ENCODE data around the gene PPP1R16B.

Gene PPP1R16B

GRCh38 chr20:38805502-38805957 is at the start of gene PPP1R16B:
TSS of gene PPP1R16B (plus strand) at chr20:38805697. CDS start at chr20:38835926, 30,229 bp downstream.
- DNase-seq, result no peak

DNA sequence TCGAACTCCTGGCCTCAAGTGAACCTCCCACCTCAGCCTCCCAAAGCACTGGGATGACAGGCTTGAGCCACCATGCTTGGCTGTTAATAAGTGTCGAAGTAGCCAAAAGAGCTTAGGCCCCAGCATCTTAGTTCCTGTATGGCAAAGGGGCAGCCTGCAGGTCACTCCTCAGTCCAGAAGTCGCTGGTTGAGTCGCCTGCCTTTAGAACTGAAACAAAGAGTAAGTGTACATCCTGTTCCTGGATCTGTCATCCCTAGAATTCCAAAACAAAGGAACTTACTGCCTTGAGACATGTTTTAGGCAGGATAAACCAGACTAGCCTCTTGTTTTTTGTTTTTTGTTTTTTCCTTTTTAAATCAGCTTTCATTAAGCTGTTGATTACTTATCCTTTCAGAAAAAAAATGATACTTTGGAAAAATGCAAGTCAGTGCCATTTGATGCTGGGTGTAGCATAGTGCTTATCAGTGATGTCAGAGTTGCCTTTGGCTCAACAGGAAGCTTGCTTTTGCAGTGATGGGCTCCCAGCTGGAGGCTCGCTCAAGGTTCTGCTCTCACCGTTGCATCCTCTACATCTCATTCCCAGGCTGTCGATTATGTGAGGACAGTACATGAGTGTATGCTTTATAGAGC is 48.2 kb upstream of the PPP1R16B start:
- no peak for DNase-seq

DNA sequence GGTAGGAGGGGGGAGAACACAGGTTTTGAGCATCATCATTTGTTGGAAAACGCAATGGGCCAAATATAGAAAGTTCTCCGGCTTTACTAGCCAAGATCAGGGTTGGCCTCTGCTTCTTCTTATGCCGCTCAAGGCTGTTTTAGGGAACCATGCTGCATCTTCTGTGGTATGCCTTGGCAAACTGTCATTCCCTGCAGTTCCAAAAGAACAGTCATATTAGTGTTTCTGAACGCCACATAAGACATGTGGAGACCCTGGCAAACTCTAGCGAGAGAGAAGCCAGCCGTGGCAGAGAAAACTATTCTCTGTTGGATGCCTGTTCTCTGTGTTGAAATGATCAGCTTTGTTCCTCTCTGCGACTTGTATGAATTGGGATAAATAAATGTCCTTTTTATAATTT is 46.4 kb upstream of the PPP1R16B start:
- no peak for DNase-seq

GRCh38 chr20:38760978-38761377 is 44.5 kb upstream of the PPP1R16B start:
- no peak for DNase-seq

DNA sequence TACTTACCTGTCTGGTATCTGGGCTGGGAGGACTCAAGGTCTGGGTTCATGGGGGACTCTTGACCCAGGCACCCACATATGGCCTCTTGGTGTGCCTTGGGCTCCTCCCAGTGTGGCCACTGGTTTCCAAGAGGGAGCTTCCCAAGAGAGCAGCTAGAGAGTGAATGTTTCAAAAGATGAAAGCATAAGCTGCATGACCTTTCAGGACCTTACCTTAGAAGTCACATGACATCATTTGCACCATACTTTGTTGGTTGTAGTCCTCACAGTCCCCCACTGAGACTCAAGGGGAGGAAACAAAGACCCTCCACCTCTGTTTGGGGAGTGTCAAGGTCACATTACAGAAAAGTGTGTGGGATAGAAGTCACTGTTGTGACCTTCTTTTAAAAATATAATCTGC is 43.3 kb upstream of the PPP1R16B start:
- DNase-seq, result no peak

DNA sequence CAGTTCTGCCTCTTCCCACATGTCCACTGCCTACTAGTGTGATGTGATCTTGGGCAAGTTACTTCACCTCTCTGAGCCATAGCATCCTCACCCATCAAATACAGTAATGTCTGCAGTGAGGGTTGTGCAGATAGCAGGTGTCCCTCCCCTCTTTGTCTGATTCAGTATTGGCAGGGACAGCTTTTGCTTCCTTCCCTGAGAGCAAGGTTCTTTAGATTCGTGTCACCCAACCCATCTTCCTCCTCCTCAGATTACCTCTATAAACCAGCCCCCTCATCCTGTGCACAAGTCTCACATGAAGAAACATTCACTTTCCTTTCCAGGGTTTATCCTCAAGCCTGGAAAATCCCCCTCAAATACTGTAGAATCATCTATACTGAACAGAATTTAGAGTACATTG is 41.9 kb upstream of the PPP1R16B start:
- DNase-seq, result no peak

DNA sequence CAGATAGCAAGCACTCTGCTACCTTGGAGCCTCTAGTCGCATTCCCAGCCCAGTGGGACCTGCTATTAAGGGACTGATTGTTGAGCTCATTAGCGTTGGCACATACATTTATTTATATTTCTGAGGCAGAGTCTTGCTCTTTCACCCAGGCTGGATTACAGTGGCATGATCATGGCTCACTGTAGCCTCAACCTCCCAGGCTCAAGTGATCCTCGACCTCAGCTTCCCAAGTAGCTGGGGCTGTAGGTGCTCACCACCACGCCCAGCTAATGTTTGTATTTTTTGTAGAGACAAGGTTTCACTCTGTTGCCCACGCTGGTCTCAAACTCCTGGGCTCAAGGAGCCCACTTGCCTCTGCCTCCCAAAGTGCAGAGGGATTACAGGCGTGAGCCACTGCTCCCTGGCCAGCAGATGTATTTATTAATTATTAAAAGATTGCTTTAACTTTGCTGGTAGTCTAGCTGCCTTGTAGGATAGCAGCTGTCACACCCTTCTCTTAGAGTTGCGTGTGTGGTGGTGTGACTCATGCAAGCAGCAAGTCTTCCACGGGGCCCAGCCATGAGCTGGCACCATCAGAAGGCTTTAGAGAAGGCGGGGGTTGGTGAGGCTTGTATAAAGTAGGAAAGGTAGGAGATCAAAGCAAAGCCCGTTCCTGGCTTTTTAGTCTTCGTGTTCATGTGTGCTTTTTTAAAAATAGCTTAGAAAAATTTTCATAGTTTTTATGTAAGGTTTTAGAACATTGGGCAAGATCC is 40.8 kb upstream of the PPP1R16B start:
- DNase-seq, result no peak

DNA sequence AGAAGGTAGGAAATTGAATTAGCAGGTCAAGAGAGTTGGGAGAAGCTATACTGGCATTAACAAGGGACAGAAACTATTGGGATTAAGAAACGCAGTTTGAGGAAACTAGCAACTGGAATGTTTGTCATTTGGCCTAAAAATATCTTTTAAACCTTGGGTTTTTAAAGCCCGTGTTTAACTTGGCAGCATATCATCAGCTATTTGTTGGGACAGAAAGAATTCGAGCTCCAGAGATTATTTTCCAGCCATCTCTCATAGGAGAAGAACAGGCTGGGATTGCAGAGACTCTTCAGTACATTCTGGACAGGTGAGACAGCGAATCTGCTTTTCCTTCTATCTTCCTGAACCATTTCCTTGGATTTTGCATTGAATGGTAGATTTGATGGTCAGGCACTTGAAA is 39.4 kb upstream of the PPP1R16B start:
- DNase-seq, result no peak

GRCh38 chr20:38769376-38770295 is 35.9 kb upstream of the PPP1R16B start:
- no peak for DNase-seq

DNA sequence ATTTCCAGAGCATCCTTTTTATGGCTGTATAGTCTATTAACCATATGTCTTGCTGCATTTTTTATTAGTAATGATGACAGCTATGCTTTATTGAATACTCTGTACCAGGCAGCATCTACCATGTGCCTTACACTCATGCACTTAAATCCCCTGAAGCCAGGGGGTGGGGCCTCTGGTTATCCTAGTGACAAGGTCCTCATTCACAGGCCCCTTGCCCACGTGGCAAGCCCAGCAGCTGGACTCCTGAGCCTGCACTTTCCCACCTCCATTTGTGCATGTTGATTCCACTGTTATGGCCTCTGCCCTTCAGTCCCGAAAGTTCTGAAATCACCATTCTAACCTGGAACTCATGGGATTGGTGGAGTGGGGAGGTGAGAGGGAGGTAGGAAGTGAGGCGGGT is 35.0 kb upstream of the PPP1R16B start:
- no peak for DNase-seq

GRCh38 chr20:38770970-38771369 is 34.5 kb upstream of the PPP1R16B start:
- DNase-seq, result no peak

DNA sequence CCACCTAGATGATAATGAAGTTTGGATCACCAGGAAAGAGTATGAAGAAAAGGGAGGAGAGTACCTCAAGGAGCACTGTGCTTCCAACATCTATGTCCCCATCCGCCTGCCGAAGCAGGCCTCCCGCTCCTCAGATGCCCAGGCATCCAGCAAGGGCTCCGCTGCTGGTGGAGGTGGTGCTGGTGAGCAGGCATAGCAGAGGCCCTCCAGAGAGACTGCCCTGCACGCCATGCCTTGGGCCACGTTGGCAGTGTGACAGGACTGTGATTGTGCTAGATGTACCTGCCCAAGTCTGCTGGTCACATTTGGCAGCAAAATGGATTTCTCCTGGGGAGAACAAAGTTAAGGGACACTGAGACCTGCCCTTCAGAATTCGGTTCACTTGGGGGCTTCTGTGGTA is 33.9 kb upstream of the PPP1R16B start:
- no peak for DNase-seq

- DNase-seq, result no peak
Measured at GRCh38 chr20:38774167-38774566, 31.3 kb upstream of the PPP1R16B start.

- DNase-seq, result no peak
Measured at GRCh38 chr20:38776363-38776762, 29.1 kb upstream of the PPP1R16B start.

- DNase-seq, result no peak
Measured at GRCh38 chr20:38779247-38780097, 26.0 kb upstream of the PPP1R16B start.

DNA sequence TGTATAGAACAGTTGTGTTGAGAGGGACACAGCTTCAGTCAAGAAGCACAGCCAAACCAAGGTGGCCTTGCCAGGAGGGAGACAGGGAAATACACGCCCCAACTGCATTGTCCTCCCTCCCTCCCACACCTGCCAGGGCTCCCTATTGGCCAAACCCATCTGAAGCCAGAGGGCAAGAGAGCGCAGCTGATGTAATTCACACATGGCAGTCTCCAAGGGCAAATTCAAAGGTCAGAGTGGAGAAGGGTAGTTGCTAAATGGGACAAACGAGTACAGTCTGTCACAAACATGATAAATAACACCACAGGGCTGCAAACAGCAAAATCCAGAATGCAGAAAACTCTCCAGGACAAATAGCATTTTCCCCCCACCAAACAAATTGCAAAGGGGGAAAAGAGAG is 23.2 kb upstream of the PPP1R16B start:
- no peak for DNase-seq

DNA sequence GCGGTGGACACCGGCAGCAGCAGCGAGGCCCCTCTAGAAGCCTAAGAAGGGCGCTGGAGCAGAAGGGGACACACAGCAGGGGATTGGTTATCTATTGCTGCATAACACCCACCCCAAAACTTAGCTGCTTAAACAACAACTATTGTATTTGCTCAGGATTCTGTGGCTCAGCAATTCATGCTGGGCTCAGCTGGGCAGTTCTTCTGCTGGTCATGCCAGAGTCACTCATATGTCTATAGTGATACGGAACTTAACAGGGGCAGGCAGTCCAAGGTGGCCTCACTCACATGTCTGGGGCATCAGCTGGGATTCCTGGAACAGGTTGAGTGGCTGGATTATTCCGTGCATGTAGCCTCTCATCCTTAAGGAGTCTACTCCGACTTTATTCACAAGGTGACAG is 17.6 kb upstream of the PPP1R16B start:
- no peak for DNase-seq

GRCh38 chr20:38789503-38790199 is 15.8 kb upstream of the PPP1R16B start:
- no peak for DNase-seq

DNA sequence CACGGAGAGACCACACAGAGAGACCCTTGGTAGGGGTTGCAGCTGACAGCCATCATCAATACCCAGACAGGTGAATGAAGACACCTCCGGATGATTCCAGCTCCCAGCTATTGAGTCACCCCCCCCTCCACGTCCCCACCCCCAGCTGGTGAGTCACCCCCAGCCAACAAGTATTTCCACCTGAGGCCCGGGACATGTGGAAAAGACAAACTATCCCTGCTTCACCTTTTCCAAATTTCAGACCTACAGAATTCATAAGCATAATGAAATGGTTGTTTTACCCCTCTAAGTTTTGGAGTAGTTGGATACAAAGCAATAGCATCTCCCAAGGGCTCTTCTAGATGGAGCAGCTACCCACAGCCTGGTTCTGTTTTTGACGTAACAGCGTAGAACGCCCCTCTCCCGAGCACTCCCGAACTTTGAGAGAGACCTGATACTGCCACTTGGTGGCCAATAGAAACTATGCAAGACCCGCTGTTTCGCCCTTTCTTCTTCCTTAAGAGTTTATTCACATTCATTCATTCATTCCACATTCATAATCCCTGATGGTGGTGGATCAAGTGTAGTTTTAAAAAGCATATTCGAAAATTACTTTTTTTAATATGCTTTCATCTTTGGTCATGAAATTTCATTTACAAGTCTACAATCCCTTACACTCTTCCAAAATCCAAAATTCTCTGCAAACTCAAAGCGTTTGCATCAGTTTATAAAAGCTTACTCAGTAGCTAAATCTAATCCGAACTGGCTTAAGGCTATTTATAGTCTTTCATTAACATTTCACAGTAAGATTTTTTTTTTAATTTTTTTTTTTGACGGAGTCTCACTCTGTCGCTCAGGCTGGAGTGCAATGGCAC is 15.1 kb upstream of the PPP1R16B start:
- no peak for DNase-seq

- no peak for DNase-seq
Measured at GRCh38 chr20:38791291-38791690, 14.2 kb upstream of the PPP1R16B start.

- no peak for DNase-seq
Measured at GRCh38 chr20:38791940-38792339, 13.6 kb upstream of the PPP1R16B start.
